ENCODE measurements around the gene MUC13. TPM values are rescaled to one million over a fixed set of nuclear protein-coding genes. Genes with fewer than 3 reads are reported as not detected.

The MUC13 gene
- polyA plus RNA-seq, 2 of the 4 experiments (the other 2 are of a cell fraction), result 5.5 to 8.8 TPM

DNA sequence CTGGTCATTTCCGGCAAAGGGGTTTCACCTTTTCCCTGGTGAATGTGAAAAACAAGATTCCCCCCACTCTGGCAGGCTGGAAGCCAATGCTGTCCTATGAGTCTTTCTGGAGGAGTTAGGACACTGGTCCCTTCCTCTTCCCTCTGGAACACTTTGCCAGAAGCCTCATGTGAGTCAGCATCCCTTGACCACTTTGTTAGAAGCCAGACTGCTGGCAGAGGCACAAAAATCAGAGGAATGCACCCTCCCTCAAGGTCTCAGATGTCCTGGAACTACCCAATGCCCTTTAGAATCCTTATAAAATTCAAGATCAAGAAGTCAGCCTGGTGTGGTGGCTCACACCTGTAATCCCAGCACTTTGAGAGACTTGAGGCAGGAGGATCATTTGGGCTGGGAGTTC lies 74.0 kb downstream of the MUC13 start (continued):
- TF ChIP-seq HOXB13 (CRISPR knock-in tag; IDR thresholded peaks at IDR 0.05; ENCODE audit: low read depth) (0 out of 2 replicates have a peak, but pooled peaks have one; percentile 26), JUNB (IDR thresholded peaks at IDR 0.05) (peak; percentile 77), POLR2AphosphoS2 (conservative IDR thresholded peaks at IDR 0.05; ENCODE audit: low read length) (no peak), CEBPB (IDR thresholded peaks at IDR 0.05) (no peak), PHF8 (IDR thresholded peaks at IDR 0.05; ENCODE audit: borderline replicate concordance, low read depth) (no peak), JUN (IDR thresholded peaks at IDR 0.05) (peak; percentile 71 to 78; a peak in 4 of 5 replicates), RAD21 (conservative IDR thresholded peaks at IDR 0.05 in 1 of 2, IDR thresholded peaks at IDR 0.05 in 1 of 2) (peak in 1 of 2 experiments; percentile 48; a peak in 1 of 5 replicates), EHMT2 (IDR thresholded peaks at IDR 0.05; ENCODE audit: low read depth) (no peak), POLR2A (IDR thresholded peaks at IDR 0.05; ENCODE audit: low read length) (no peak), CBX8 (IDR thresholded peaks at IDR 0.05) (no peak), NFE2L2 (conservative IDR thresholded peaks at IDR 0.05; ENCODE audit: low read length) (no peak), ZFP36 (IDR thresholded peaks at IDR 0.05; ENCODE audit: borderline replicate concordance, partially characterized antibody) (no peak), HEYL (CRISPR knock-in tag; IDR thresholded peaks at IDR 0.05) (no peak), RARB (CRISPR knock-in tag; IDR thresholded peaks at IDR 0.05) (no peak), ZSCAN20 (CRISPR knock-in tag; IDR thresholded peaks at IDR 0.05) (no peak), NPAS2 (CRISPR knock-in tag; IDR thresholded peaks at IDR 0.05; ENCODE audit: borderline replicate concordance) (no peak), FOSL2 (IDR thresholded peaks at IDR 0.05) (peak; percentile 74), FOSL2 (CRISPR knock-in tag; IDR thresholded peaks at IDR 0.05) (peak; percentile 81), MAZ (IDR thresholded peaks at IDR 0.05; ENCODE audit: borderline replicate concordance, low read depth, low read length) (no peak), ZC3H11A (IDR thresholded peaks at IDR 0.05) (no peak)
- TF ChIP-seq, protein P1, sequence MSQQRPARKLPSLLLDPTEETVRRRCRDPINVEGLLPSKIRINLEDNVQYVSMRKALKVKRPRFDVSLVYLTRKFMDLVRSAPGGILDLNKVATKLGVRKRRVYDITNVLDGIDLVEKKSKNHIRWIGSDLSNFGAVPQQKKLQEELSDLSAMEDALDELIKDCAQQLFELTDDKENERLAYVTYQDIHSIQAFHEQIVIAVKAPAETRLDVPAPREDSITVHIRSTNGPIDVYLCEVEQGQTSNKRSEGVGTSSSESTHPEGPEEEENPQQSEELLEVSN (IDR thresholded peaks at IDR 0.05; ENCODE audit: borderline replicate concordance, low read depth), result no peak
- TF ChIP-seq, protein P2, sequence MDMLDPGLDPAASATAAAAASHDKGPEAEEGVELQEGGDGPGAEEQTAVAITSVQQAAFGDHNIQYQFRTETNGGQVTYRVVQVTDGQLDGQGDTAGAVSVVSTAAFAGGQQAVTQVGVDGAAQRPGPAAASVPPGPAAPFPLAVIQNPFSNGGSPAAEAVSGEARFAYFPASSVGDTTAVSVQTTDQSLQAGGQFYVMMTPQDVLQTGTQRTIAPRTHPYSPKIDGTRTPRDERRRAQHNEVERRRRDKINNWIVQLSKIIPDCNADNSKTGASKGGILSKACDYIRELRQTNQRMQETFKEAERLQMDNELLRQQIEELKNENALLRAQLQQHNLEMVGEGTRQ (IDR thresholded peaks at IDR 0.05), result no peak
- TF ChIP-seq, protein P3, sequence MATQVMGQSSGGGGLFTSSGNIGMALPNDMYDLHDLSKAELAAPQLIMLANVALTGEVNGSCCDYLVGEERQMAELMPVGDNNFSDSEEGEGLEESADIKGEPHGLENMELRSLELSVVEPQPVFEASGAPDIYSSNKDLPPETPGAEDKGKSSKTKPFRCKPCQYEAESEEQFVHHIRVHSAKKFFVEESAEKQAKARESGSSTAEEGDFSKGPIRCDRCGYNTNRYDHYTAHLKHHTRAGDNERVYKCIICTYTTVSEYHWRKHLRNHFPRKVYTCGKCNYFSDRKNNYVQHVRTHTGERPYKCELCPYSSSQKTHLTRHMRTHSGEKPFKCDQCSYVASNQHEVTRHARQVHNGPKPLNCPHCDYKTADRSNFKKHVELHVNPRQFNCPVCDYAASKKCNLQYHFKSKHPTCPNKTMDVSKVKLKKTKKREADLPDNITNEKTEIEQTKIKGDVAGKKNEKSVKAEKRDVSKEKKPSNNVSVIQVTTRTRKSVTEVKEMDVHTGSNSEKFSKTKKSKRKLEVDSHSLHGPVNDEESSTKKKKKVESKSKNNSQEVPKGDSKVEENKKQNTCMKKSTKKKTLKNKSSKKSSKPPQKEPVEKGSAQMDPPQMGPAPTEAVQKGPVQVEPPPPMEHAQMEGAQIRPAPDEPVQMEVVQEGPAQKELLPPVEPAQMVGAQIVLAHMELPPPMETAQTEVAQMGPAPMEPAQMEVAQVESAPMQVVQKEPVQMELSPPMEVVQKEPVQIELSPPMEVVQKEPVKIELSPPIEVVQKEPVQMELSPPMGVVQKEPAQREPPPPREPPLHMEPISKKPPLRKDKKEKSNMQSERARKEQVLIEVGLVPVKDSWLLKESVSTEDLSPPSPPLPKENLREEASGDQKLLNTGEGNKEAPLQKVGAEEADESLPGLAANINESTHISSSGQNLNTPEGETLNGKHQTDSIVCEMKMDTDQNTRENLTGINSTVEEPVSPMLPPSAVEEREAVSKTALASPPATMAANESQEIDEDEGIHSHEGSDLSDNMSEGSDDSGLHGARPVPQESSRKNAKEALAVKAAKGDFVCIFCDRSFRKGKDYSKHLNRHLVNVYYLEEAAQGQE (IDR thresholded peaks at IDR 0.05), result no peak
- TF ChIP-seq, protein P4, sequence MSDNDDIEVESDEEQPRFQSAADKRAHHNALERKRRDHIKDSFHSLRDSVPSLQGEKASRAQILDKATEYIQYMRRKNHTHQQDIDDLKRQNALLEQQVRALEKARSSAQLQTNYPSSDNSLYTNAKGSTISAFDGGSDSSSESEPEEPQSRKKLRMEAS (IDR thresholded peaks at IDR 0.05), result peak; percentile 70
- TF ChIP-seq, protein P5, sequence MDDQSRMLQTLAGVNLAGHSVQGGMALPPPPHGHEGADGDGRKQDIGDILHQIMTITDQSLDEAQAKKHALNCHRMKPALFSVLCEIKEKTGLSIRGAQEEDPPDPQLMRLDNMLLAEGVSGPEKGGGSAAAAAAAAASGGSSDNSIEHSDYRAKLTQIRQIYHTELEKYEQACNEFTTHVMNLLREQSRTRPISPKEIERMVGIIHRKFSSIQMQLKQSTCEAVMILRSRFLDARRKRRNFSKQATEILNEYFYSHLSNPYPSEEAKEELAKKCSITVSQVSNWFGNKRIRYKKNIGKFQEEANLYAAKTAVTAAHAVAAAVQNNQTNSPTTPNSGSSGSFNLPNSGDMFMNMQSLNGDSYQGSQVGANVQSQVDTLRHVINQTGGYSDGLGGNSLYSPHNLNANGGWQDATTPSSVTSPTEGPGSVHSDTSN (IDR thresholded peaks at IDR 0.05), result no peak
- TF ChIP-seq, protein P6, sequence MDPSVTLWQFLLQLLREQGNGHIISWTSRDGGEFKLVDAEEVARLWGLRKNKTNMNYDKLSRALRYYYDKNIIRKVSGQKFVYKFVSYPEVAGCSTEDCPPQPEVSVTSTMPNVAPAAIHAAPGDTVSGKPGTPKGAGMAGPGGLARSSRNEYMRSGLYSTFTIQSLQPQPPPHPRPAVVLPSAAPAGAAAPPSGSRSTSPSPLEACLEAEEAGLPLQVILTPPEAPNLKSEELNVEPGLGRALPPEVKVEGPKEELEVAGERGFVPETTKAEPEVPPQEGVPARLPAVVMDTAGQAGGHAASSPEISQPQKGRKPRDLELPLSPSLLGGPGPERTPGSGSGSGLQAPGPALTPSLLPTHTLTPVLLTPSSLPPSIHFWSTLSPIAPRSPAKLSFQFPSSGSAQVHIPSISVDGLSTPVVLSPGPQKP (IDR thresholded peaks at IDR 0.05; ENCODE audit: low read depth, low read length), result no peak
